HG02642 (cell line): ENCODE measurements around the gene PVALEF.

ENCODE experiments used
- ATAC-seq: cut with Tn5 transposase; IDR thresholded peaks from one replicate; pipeline ENCODE4 v1.9.1; 2021; ENCODE audit warnings: mild to moderate bottlenecking; ENCODE audit not compliant: unreplicated experiment, poor library complexity

The PVALEF gene

DNA sequence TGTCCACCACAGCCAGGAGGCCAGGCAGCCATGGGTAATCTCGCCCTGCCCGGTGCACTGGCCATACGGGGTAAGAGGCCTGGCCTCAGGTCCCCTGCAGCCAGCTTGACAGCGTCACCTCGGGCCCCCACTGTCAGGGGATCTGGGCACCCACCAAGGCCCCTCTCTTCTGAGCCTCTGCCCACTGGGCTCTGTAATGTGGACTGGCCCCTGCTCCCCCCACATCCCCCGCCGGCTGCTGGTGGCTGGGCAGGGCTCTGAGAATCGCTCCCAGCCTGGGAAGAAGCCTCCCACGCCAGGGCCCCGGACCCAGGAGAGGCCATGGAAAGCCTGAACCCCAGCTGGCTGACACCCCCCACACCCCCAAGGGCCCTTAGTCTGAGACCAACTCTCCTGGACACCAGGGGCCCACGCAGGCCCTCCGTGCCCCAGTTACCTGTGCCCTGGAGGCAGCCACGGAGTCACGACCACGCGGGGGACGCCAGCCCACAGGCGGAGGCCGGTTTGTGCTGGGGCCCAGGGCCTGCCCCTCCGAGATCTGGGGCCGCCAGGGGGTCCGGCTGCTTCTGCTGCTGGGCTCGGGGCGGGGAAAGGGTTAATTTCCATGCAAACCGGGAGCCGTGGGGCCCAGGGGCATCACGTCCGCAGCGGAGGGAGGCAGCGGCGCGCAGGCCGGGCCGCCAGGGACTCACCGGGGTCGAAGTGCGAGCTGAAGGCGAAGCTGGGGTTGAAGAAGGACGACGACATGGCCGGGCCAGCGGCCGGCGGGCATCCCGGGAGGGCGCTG, at the start of gene PVALEF:
Gene PVALEF, plus strand, starts transcription at position 262 of the 787 bp plus-strand sequence. CDS start 15,720 bp downstream, outside the sequence.
- no peak for ATAC-seq

GRCh38 chr17:81115749-81116464, 49.4 kb upstream of the PVALEF start:
- no peak for ATAC-seq

DNA sequence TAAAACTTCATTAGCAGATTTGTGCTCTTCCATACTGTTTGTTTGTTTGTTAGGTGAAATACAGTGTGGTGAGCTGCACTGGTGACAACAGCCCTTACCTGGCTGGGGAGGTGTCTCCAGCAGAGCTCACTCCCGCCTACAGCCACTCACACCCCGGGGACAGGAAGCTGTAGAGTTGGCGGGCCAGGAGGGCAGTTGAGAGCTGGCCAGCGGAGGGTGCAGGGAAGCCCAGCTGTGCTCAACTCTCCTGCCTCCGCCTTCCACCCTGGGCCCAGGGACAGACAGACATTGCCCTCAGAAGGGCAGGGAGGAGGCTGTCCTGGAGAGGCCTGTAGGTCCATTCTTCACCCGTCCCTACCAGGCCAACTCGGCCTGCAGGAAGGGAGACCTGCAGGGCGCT, 48.6 kb upstream of the PVALEF start:
- ATAC-seq: no peak

GRCh38 chr17:81117672-81118198, 47.6 kb upstream of the PVALEF start:
- ATAC-seq: no peak

- no peak for ATAC-seq
These were observed 46.7 kb upstream of the PVALEF start for GRCh38 chr17:81118308-81119221.

GRCh38 chr17:81119223-81120148, 45.8 kb upstream of the PVALEF start:
- no peak for ATAC-seq

DNA sequence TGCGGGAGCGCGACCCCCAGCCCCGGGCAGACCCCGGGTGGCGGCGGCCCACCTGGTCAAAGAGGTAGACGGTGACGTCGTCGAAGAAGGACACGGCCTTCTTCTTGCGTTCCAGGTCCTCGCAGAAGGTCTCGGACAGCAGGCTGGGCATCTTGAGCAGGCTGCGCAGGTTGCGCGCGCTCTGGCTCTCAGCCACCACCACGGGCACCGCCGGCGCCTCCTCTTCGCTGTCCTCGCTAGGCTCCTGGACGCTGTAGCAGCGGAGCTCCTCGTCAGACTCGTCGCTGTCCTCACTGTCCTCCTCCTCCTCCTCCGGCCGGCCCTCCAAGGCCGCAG, 45.2 kb upstream of the PVALEF start:
- ATAC-seq: no peak

DNA sequence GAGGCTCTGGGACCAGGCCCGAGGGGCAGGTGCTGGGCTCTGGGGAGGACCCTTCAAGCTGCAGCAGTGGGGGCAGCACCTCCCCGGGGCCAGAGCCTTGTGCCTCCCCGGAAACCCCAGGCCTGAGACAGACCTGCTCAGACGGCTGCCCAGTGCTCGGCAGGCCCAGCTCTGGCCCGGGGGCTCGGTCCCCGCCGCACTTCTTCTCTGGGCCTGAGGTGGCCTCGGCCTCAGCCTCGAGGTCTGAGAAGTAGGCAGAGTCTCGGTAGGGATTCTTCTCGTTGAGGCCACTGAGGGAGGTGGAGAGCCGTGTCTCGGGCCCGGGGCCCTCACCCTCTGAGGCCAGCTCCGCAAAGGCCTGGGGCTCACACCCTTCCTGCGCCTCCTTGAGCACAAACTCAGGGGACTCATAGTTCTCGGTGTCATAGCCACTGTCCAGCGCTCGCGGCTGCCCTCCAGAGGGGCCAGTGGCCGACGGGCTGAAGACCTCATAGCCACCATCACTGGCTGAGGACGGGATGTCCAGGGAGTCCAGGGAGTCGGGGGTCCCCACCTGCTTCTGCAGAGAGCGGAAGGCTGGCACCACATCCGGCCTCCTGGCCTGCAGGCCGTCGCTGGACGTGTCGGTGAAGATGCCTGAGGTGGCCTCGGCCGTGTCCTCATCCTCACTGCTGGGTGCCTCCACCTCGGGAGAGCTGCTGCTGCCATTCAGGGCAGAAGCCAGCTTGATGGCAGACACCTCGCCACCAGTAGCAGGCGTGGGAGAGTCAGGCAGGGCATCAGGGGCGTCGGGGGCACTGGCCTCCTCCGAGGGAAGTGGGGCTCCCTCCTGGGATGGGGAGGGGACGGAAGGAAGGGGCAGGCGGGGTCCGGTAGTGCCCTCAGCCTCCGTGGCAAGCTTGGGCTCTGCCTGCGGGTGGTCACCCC, 44.3 kb upstream of the PVALEF start:
- no peak for ATAC-seq

DNA sequence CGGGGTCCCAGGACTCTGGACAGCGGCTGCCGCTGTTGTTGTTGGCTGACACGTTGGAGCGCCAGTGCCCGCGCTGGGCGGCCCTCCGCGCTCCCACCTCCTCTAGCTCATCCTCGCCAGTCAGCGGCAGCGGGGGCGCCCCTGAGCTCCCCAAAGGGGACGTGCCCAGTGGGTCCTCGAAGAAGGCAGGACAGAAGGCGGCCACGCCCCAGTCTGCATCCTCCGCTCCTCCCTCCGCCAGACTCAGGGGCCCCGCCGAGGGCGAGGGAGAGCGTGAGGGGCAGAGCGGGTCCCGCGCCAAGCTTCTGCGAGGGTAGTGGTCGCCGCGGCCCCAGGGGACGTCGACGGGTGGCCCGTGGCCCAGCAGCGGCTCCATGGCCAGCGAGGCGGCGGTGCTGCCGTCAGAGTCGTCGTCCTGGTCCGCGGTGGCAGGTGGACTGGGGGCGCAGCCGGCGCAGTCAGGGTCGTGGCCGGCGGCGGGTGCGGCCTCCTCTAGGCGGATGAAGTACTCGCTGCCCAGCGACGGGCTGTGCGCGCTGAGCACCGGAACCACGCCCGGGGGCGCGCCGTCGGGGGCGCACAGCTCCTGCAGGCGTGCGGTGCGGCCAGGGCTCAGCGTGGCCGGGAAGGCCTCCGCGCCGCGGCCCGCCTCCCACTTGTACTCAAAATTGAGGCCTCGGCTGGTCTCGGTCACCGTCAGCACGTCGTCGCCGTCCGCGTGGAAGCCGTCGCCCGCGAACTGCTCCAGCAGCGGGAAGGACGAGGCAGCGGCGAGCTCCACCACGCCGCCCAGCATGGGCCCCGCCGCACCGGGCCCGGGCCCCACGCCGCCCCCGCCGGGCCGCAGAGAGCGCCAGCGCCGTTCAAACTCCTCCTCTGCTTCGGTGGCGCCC, 43.2 kb upstream of the PVALEF start:
- no peak for ATAC-seq

GRCh38 chr17:81123052-81124048, 42.0 kb upstream of the PVALEF start:
- ATAC-seq: no peak

GRCh38 chr17:81124377-81124776, 40.9 kb upstream of the PVALEF start:
- no peak for ATAC-seq

DNA sequence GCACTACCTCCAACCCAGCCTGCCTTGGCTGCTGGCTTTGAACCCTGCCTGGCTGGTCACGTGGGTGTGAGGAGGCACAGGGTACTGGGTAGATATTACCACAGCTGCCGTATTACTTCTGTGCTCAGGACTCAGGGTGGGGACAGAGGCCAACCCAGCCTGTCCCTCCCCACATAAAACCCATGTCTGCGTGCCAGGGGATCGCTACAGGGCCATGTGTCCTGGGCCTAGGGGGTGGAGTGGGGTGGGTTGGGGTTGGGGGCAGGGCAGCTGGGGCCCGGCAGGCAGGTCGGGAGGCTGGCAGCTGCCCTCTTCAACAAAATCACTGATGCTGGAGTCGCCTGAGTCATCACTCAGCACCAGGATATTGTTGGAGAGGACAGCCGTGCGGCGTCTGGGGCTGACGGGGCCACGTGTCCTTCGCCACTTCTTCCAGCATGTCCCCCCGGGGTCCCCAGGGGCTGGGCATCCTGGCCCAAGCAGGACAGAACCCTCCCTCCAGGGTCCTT, 39.7 kb upstream of the PVALEF start:
- no peak for ATAC-seq

DNA sequence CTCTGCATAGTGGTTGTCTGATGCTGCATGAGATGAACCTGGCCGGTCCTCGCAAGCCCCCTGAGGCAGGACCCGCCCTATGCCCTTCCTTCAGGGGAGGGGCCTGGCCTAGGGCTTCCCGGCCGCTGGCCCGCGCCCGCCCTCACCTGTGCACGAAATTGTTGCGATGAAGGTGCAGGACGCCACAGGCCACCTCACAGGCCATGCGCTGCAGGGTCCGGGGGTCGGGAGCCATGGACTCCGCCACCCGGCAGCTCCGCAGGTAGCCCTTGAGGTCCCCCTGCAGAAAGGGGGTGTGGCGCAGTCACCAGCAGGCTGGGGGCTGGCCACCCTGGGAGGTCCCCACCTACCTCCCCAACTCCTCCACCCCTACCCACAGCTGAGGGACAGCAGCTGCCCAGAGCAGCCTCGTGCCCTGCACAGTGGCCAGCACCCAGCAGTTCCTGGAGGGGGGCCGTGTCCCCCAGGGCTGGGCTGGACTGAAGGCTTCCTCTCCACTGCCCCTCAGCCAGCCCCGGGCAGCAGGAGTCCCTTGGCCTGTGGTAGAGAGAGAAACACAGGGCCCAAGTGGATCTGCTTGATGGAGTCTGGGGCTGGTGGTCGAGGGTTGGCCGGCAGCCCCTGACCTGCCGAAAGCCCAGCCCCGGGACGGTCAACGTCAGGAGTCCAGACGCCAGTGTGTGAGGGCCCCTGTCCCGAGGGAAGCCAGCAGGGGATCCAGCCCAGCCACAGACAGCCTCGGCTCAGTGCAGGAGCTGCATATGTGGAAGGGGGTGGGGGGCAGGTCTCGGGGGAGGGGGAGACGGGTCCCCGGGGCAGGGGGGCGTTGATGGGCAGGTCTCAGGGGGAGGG, 38.8 kb upstream of the PVALEF start:
- no peak for ATAC-seq

DNA sequence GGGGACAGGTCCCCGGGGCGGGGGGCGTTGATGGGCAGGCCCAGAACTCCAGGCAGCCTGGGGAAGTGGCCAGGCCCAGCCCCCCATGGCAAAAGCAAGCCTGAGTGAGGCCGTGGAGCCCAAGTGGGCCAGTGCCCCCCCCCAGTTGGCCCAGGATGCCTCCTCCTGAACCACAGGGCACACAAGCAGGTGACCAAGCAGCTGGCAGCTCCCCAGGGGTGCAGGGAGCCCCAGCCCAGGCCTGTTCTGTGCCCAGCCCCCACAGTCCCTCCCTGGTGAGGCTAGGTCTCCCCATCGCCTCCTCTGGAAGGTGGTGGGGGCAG, 38.2 kb upstream of the PVALEF start:
- ATAC-seq: no peak

DNA sequence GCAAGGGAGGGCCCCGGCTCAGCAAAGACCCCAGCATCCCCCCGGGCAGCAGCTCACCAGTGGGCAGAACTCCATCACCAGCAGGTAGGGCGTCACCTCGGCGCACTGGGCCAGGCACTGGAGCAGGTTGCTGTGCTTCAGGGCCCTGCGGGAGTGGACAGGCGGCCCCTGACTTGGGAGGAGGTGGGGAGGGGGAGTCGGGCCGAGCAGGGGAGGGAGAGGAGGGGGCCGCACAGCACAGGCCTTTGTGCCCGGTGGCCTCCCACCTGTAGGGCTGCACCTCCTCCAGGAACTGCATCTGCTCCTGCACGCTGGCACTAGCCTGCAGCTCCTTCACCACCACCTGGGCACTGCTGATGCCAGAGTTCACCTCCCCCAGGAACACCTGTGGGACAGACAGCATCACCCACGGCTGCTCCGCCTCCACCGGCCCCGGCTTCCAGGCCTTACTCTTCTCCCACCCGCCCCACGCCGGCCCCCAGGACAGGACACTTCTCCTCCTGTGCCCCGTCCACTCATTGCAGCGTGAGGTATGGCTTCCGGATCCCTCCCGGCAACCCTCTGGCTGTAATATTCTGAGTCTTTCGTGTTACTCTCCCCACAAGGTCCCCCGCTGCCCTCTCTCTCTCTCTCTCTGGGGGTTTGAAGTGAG, 37.7 kb upstream of the PVALEF start:
- no peak for ATAC-seq
